HepG2 (cell line): ENCODE results near the gene GNB1. TPM values are rescaled to one million over a fixed set of nuclear protein-coding genes. Genes with fewer than 3 reads are reported as not detected.

Experiments
- BHLHE40 ChIP-seq: IDR thresholded peaks from 2 replicates; pipeline ENCODE4 v1.6.1; 2011; ENCODE audit warnings: low read length, improper control_type of control experiment
- EEA1 ChIP-seq: sonication (generic); formaldehyde crosslinking; IDR thresholded peaks from 2 replicates; pipeline ENCODE4 v1.5.1; 2020; ENCODE audit warnings: mild to moderate bottlenecking, missing genetic modification reagents, borderline replicate concordance
- NFE2 ChIP-seq: sonication (generic); formaldehyde crosslinking; IDR thresholded peaks from 2 replicates; pipeline ENCODE4 v1.4.0; 2020; ENCODE audit warnings: missing genetic modification reagents
- NFE2L2 ChIP-seq: fragments of 150-350 bp; IDR thresholded peaks from 2 replicates; pipeline ENCODE4 v1.6.1; 2014; ENCODE audit warnings: low read length
- RXRB ChIP-seq: IDR thresholded peaks from 2 replicates; pipeline ENCODE4 v1.6.1; 2016; ENCODE audit warnings: borderline replicate concordance, missing genetic modification reagents, missing compliant biosample characterization
- SNRNP70 ChIP-seq: fragments of 200-400 bp; formaldehyde crosslinking; IDR thresholded peaks from 2 replicates; pipeline ENCODE4 v1.6.1; 2017; ENCODE audit warnings: mild to moderate bottlenecking, low read depth, low read length, moderate library complexity
- SOX6 ChIP-seq, 2 experiments: fragments of 450-650 bp in 1 of 2; sonication (generic) in 1 of 2; formaldehyde crosslinking in 1 of 2; IDR thresholded peaks; 2 replicates each; pipeline versions ENCODE4 v1.4.0 to v1.6.1; 2017 to 2020; ENCODE audit warnings: antibody characterized with exemption in 1 of 2, mild to moderate bottlenecking in 1 of 2, missing genetic modification reagents in 1 of 2
- ZBTB20 ChIP-seq: sonication (generic); formaldehyde crosslinking; IDR thresholded peaks from 2 replicates; pipeline ENCODE4 v1.8.1; 2023; ENCODE audit warnings: missing genetic modification reagents, low read depth, mild to moderate bottlenecking, borderline replicate concordance
- ZIK1 ChIP-seq: sonication (generic); formaldehyde crosslinking; IDR thresholded peaks from 2 replicates; pipeline ENCODE4 v1.5.0; 2020; ENCODE audit warnings: mild to moderate bottlenecking, low read depth, missing genetic modification reagents, borderline replicate concordance
- ZMYM4 ChIP-seq: sonication (generic); formaldehyde crosslinking; IDR thresholded peaks from 2 replicates; pipeline ENCODE4 v1.8.1; 2023; ENCODE audit warnings: mild to moderate bottlenecking, missing genetic modification reagents
- ZNF101 ChIP-seq: sonication (generic); formaldehyde crosslinking; IDR thresholded peaks from 2 replicates; pipeline ENCODE4 v1.4.0; 2020; ENCODE audit warnings: mild to moderate bottlenecking, low read depth, missing genetic modification reagents, borderline replicate concordance
- ZNF296 ChIP-seq: sonication (generic); formaldehyde crosslinking; conservative IDR thresholded peaks from 2 replicates; pipeline ENCODE4 v1.5.0; 2020; ENCODE audit warnings: mild to moderate bottlenecking, missing genetic modification reagents
- ZNF33B ChIP-seq: sonication (generic); formaldehyde crosslinking; IDR thresholded peaks from 2 replicates; pipeline ENCODE4 v1.5.1; 2020; ENCODE audit warnings: mild to moderate bottlenecking, missing genetic modification reagents
- ZNF367 ChIP-seq: sonication (generic); formaldehyde crosslinking; IDR thresholded peaks from 2 replicates; pipeline ENCODE4 v1.4.0; 2020; ENCODE audit warnings: missing genetic modification reagents, borderline replicate concordance
- ZNF598 ChIP-seq: sonication (generic); formaldehyde crosslinking; IDR thresholded peaks from 2 replicates; pipeline ENCODE4 v1.5.1; 2020; ENCODE audit warnings: mild to moderate bottlenecking, missing genetic modification reagents, borderline replicate concordance
- ZNF776 ChIP-seq: sonication (generic); formaldehyde crosslinking; IDR thresholded peaks from 2 replicates; pipeline ENCODE4 v1.4.0; 2020; ENCODE audit warnings: mild to moderate bottlenecking, missing genetic modification reagents
- ZNF777 ChIP-seq: sonication (generic); formaldehyde crosslinking; IDR thresholded peaks from 2 replicates; pipeline ENCODE4 v1.4.0; 2020; ENCODE audit warnings: missing genetic modification reagents
- polyA plus RNA-seq, 8 experiments: library from polyadenylated mRNA; depleted of rRNA in 3 of 8; stranded (reverse) in 7 of 8; unstranded in 1 of 8; fragments of >200 nt; fragmentation: Illumina TruSeq in 4 of 8; extraction: Trizol in 4 of 8; gene quantifications; 2 replicates each; pipeline versions ENCODE4 v1.2.1 to v1.2.3, GENCODE V29; 2011 to 2016; ENCODE audit warnings: low read depth in 4 of 8, missing spikeins in 1 of 8, mixed read lengths in 1 of 8; ENCODE audit not compliant: insufficient read depth in 1 of 8
- total RNA-seq, 5 experiments: library from RNA; depleted of rRNA; stranded (reverse); fragments of >200 nt; fragmentation: Illumina TruSeq; extraction: Trizol; gene quantifications; 2 replicates each; pipeline ENCODE4 v1.2.3, GENCODE V29; 2016; ENCODE audit warnings: low read depth in 1 of 5
- TF ChIP-seq, protein P1 (sequence below): sonication (generic); formaldehyde crosslinking; IDR thresholded peaks from 2 replicates; pipeline ENCODE4 v1.8.0; 2023; ENCODE audit warnings: mild to moderate bottlenecking, missing genetic modification reagents
- TF ChIP-seq, protein P2 (sequence below): sonication (generic); formaldehyde crosslinking; conservative IDR thresholded peaks from 2 replicates; pipeline ENCODE4 v1.4.0; 2020; ENCODE audit warnings: missing genetic modification reagents
- TF ChIP-seq, protein P3 (sequence below): sonication (generic); formaldehyde crosslinking; IDR thresholded peaks from 2 replicates; pipeline ENCODE4 v1.4.0; 2020; ENCODE audit warnings: missing genetic modification reagents, mild to moderate bottlenecking, borderline replicate concordance
- TF ChIP-seq, protein P4 (sequence below): IDR thresholded peaks from 2 replicates; pipeline ENCODE4 v1.6.1; 2018; ENCODE audit warnings: missing genetic modification reagents, mild to moderate bottlenecking, missing compliant biosample characterization
- TF ChIP-seq, protein P5 (sequence below): sonication (generic); formaldehyde crosslinking; IDR thresholded peaks from 2 replicates; pipeline ENCODE4 v1.4.0; 2020; ENCODE audit warnings: missing genetic modification reagents, borderline replicate concordance

Gene GNB1
- total and polyA plus RNA-seq, 2 of the 13 experiments (the other 11 are each of a cell fraction or from before 2014, with no cell fraction given) = 66.2 to 327 TPM

DNA sequence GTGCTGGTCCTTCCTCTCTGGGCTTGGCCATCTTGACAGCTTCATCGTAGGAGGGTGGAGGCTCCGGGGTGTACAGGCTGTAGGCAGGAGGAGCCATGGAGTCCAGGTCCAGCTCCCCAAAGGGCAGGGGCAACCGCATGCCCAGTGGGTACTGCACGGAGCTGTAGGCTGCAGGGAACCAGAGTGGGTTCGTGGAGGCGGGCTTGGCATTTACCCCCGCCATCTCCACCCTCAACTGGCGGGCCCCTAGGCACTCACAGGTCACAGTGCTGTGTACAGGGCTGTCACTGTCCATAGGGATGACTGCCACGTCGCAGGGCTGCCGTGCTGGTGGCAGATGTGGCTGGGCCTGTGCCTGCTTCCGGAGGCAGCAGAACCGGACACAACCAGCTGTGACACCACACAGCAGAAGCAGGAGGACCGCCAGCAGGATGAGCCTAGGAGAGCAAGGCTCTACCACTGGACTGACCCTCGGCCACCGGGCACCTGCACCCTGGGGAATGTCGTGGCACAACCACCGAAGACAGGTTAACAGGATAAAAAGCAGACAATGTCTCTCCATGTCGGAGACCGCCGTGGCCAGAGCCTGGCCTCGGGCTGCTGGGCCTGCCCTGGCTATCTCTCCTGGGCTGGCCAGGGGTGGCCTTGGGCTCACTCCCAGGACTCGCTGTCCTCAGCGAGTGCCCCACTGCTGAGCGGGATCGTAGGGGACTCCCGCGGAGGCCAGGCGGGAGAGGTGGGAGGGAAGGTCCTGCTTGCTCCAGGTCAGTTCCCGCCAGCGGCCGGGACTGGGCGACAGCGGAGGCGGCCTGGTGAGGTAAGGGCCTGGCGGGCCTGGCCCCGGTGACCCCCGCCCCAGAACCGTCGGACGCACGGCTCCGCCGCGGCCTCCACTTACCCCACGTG is 27.4 kb upstream of the GNB1 start (continued):
- TF ChIP-seq, protein P1, sequence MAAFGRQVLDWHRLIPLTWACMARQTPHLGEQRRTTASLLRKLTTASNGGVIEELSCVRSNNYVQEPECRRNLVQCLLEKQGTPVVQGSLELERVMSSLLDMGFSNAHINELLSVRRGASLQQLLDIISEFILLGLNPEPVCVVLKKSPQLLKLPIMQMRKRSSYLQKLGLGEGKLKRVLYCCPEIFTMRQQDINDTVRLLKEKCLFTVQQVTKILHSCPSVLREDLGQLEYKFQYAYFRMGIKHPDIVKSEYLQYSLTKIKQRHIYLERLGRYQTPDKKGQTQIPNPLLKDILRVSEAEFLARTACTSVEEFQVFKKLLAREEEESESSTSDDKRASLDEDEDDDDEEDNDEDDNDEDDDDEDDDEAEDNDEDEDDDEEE (CRISPR knock-in tag) = no peak; the same call in 1 of the 2 replicates
- TF ChIP-seq ZMYM4 (CRISPR knock-in tag) = no peak
- TF ChIP-seq ZNF776 (CRISPR knock-in tag) = peak; percentile 71; the same call in 1 of the 2 replicates
- TF ChIP-seq ZNF598 (CRISPR knock-in tag) = no peak
- TF ChIP-seq, protein P2, sequence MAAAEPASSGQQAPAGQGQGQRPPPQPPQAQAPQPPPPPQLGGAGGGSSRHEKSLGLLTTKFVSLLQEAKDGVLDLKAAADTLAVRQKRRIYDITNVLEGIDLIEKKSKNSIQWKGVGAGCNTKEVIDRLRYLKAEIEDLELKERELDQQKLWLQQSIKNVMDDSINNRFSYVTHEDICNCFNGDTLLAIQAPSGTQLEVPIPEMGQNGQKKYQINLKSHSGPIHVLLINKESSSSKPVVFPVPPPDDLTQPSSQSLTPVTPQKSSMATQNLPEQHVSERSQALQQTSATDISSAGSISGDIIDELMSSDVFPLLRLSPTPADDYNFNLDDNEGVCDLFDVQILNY (CRISPR knock-in tag) = no peak
- TF ChIP-seq ZNF101 (CRISPR knock-in tag) = no peak
- TF ChIP-seq, protein P3, sequence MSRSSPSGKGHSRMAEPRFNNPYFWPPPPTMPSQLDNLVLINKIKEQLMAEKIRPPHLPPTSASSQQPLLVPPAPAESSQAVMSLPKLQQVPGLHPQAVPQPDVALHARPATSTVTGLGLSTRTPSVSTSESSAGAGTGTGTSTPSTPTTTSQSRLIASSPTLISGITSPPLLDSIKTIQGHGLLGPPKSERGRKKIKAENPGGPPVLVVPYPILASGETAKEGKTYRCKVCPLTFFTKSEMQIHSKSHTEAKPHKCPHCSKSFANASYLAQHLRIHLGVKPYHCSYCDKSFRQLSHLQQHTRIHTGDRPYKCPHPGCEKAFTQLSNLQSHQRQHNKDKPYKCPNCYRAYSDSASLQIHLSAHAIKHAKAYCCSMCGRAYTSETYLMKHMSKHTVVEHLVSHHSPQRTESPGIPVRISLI (CRISPR knock-in tag) = no peak
- TF ChIP-seq EEA1 (CRISPR knock-in tag) = no peak
- TF ChIP-seq ZIK1 (CRISPR knock-in tag) = no peak
- TF ChIP-seq, protein P4, sequence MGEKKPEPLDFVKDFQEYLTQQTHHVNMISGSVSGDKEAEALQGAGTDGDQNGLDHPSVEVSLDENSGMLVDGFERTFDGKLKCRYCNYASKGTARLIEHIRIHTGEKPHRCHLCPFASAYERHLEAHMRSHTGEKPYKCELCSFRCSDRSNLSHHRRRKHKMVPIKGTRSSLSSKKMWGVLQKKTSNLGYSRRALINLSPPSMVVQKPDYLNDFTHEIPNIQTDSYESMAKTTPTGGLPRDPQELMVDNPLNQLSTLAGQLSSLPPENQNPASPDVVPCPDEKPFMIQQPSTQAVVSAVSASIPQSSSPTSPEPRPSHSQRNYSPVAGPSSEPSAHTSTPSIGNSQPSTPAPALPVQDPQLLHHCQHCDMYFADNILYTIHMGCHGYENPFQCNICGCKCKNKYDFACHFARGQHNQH (CRISPR knock-in tag) = no peak
- TF ChIP-seq BHLHE40 = no peak
- no peak for TF ChIP-seq NFE2L2
- no peak for TF ChIP-seq NFE2 (CRISPR knock-in tag)
- no peak for TF ChIP-seq ZNF296 (CRISPR knock-in tag)
- TF ChIP-seq SOX6 (IDR thresholded peaks at IDR 0.05) = no peak
- TF ChIP-seq SOX6 (CRISPR knock-in tag; IDR thresholded peaks at IDR 0.05) = no peak
- TF ChIP-seq ZNF777 = no peak; the same call in 1 of the 2 replicates
- TF ChIP-seq ZBTB20 (CRISPR knock-in tag) = no peak
- no peak for TF ChIP-seq SNRNP70
- no peak for TF ChIP-seq ZNF33B (CRISPR knock-in tag)
- TF ChIP-seq ZNF367 = no peak
- TF ChIP-seq, protein P5, sequence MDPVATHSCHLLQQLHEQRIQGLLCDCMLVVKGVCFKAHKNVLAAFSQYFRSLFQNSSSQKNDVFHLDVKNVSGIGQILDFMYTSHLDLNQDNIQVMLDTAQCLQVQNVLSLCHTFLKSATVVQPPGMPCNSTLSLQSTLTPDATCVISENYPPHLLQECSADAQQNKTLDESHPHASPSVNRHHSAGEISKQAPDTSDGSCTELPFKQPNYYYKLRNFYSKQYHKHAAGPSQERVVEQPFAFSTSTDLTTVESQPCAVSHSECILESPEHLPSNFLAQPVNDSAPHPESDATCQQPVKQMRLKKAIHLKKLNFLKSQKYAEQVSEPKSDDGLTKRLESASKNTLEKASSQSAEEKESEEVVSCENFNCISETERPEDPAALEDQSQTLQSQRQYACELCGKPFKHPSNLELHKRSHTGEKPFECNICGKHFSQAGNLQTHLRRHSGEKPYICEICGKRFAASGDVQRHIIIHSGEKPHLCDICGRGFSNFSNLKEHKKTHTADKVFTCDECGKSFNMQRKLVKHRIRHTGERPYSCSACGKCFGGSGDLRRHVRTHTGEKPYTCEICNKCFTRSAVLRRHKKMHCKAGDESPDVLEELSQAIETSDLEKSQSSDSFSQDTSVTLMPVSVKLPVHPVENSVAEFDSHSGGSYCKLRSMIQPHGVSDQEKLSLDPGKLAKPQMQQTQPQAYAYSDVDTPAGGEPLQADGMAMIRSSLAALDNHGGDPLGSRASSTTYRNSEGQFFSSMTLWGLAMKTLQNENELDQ (CRISPR knock-in tag) = no peak
- TF ChIP-seq RXRB (CRISPR knock-in tag) = no peak
